K562 (cell line): Measurements from ENCODE around the gene CALM3. TPM values are rescaled to one million over a fixed set of nuclear protein-coding genes. Genes with fewer than 3 reads are reported as not detected.

ENCODE experiments used
- ATAC-seq: fragments of 200-7000 bp; cut with Tn5 transposase; 3 replicates; pipeline ENCODE4 v1.9.1; 2020; ENCODE audit warnings: moderate library complexity
- BruUV-seq: library from RNA; stranded (reverse); fragments of 400-500 nt; replicated peaks from 2 replicates; lab custom pipeline; 2021; lab: Mats Ljungman, UMichigan
- CTCF ChIA-PET: fragments of 300-600 bp; formaldehyde crosslinking; extraction: SDS; loops from one replicate; lab custom pipeline; 2021; ENCODE audit warnings: low intra/inter-chr PET ratio; lab: Yijun Ruan, JAX
- POLR2A ChIA-PET: fragments of 300-600, 350-650 bp; sonication (Branson Sonifier 250); formaldehyde crosslinking; extraction: SDS; loops from one replicate; lab custom pipeline; 2021; ENCODE audit warnings: antibody characterized with exemption, inconsistent platforms; lab: Yijun Ruan, JAX
- DNase-seq, 4 experiments: peaks; one replicate each; pipeline versions ENCODE4 v3.0.0 to v3.0.0-alpha.2; 2011 to 2018; ENCODE audit warnings: low spot score in 3 of 4, mixed read lengths in 3 of 4; ENCODE audit errors: extremely low read depth in 1 of 4
- FAIRE-seq: peaks from 2 replicates; lab custom pipeline; 2011; peaks lifted over from hg19 to GRCh38; lab: Jason Lieb, UNC
- H2AFZ ChIP-seq: 2 replicates; pipeline ENCODE4 v1.6.0; 2011; ENCODE audit warnings: low read depth, low read length, control low read depth, inconsistent platforms
- H3K27ac ChIP-seq: fragments of 200-600 bp; 3 replicates; pipeline ENCODE4 v1.8.0; 2011; ENCODE audit warnings: low read depth, mild to moderate bottlenecking, control low read depth, inconsistent platforms, low read length, moderate library complexity, mixed read lengths; ENCODE audit errors: extremely low read depth
- H3K27me3 ChIP-seq, 2 experiments: fragments of 300-600 bp in 1 of 2; 2 replicates in 1 of 2; 3 replicates in 1 of 2; pipeline versions ENCODE4 v1.6.0 to v1.8.0; 2011; ENCODE audit warnings: inconsistent platforms in 2 of 2, low read length in 2 of 2, mild to moderate bottlenecking in 1 of 2, mixed read lengths in 1 of 2, moderate library complexity in 1 of 2; ENCODE audit not compliant: control insufficient read depth in 2 of 2, insufficient read depth in 2 of 2
- H3K36me3 ChIP-seq: fragments of 300-600 bp; 3 replicates; pipeline ENCODE4 v1.8.0; 2011; ENCODE audit warnings: mild to moderate bottlenecking, low read length, inconsistent platforms; ENCODE audit not compliant: control insufficient read depth, insufficient read depth
- H3K4me1 ChIP-seq, 2 experiments: fragments of 200-600 bp in 1 of 2; replicated peaks in 1 of 2; 2 replicates in 1 of 2; 3 replicates in 1 of 2; pipeline versions ENCODE4 v1.5.1 to v1.8.0; 2011; ENCODE audit warnings: inconsistent platforms in 2 of 2, low read length in 2 of 2, mild to moderate bottlenecking in 1 of 2, mixed read lengths in 1 of 2, moderate library complexity in 1 of 2; ENCODE audit not compliant: control insufficient read depth in 2 of 2, insufficient read depth in 2 of 2
- H3K4me2 ChIP-seq: 2 replicates; pipeline ENCODE4 v1.6.1; 2011; ENCODE audit warnings: low read length, control low read depth, inconsistent platforms, mixed read lengths; ENCODE audit not compliant: insufficient read depth
- H3K4me3 ChIP-seq: fragments of 200-600 bp; sonication (generic), shearing (Covaris generic); 2 replicates; pipeline ENCODE4 v1.5.1; 2016; ENCODE audit warnings: control low read depth, inconsistent platforms
- H3K79me2 ChIP-seq: fragments of 200-600 bp; 3 replicates; pipeline ENCODE4 v1.8.0; 2011; ENCODE audit warnings: low read length, inconsistent platforms; ENCODE audit not compliant: control insufficient read depth, insufficient read depth
- H3K9ac ChIP-seq, 2 experiments: 2 replicates each; pipeline versions ENCODE4 v1.6.0 to v1.6.1; 2011; ENCODE audit warnings: low read depth in 2 of 2, low read length in 2 of 2, control low read depth in 1 of 2, inconsistent platforms in 1 of 2, mild to moderate bottlenecking in 1 of 2, mixed read lengths in 1 of 2; ENCODE audit not compliant: insufficient read depth in 1 of 2
- H3K9me1 ChIP-seq: one replicate; pipeline ENCODE4 v1.6.0; 2011; ENCODE audit warnings: inconsistent platforms, mild to moderate bottlenecking, low read length, moderate library complexity; ENCODE audit not compliant: control insufficient read depth, insufficient read depth
- H3K9me3 ChIP-seq: replicated peaks from 2 replicates; pipeline ENCODE4 v1.5.1; 2011; ENCODE audit warnings: low read depth, low read length, inconsistent platforms; ENCODE audit not compliant: control insufficient read depth, insufficient read depth
- H4K20me1 ChIP-seq: replicated peaks from 2 replicates; pipeline ENCODE4 v1.6.1; 2011; ENCODE audit warnings: low read length, inconsistent platforms, mixed read lengths; ENCODE audit not compliant: control insufficient read depth, insufficient read depth
- AFF1 ChIP-seq, 2 experiments: fragments of 450-650 bp; IDR thresholded peaks; 2 replicates each; pipeline ENCODE4 v1.6.1; 2018; ENCODE audit warnings: mild to moderate bottlenecking in 2 of 2, low read depth in 1 of 2; ENCODE audit not compliant: partially characterized antibody in 2 of 2
- BRCA1 ChIP-seq, 2 experiments: fragments of 450-650 bp in 1 of 2; sonication (generic) in 1 of 2; formaldehyde crosslinking in 1 of 2; IDR thresholded peaks; 2 replicates each; pipeline versions ENCODE4 v1.5.0 to v1.6.1; 2017 to 2020; ENCODE audit warnings: mild to moderate bottlenecking in 1 of 2, missing genetic modification reagents in 1 of 2
- CEBPB ChIP-seq: fragments of 450-650 bp; IDR thresholded peaks from 2 replicates; pipeline ENCODE4 v1.6.1; 2016; ENCODE audit warnings: missing genetic modification characterization, missing compliant biosample characterization
- GATA2 ChIP-seq: sonication (generic); formaldehyde crosslinking; IDR thresholded peaks from 2 replicates; pipeline ENCODE4 v1.4.0; 2020; ENCODE audit warnings: mild to moderate bottlenecking, missing genetic modification reagents
- ILF3 ChIP-seq: fragments of 450-650 bp; IDR thresholded peaks from 2 replicates; pipeline ENCODE4 v1.6.1; 2018; ENCODE audit warnings: antibody characterized with exemption, mild to moderate bottlenecking, moderate library complexity, borderline replicate concordance
- MEF2D ChIP-seq: conservative IDR thresholded peaks from 2 replicates; pipeline ENCODE4 v1.6.1; 2016; ENCODE audit warnings: low read depth, missing genetic modification characterization, missing compliant biosample characterization
- PRPF4 ChIP-seq: fragments of 200-400 bp; formaldehyde crosslinking; IDR thresholded peaks from one replicate; pipeline ENCODE4 v1.6.1; 2017; ENCODE audit warnings: low read length, low read depth, mild to moderate bottlenecking; ENCODE audit not compliant: insufficient read depth, poor library complexity, severe bottlenecking
- SMARCC2 ChIP-seq: fragments of 450-650 bp; IDR thresholded peaks from 2 replicates; pipeline ENCODE4 v1.6.1; 2017; ENCODE audit warnings: antibody characterized with exemption, moderate library complexity, mild to moderate bottlenecking, low read depth
- YY1 ChIP-seq, 3 experiments: IDR thresholded peaks; 2 replicates each; pipeline ENCODE4 v1.6.1; 2011; ENCODE audit warnings: low read length in 2 of 3, mild to moderate bottlenecking in 2 of 3, moderate library complexity in 2 of 3, borderline replicate concordance in 1 of 3, control low read depth in 1 of 3, low read depth in 1 of 3; ENCODE audit not compliant: insufficient read depth in 3 of 3, insufficient replicate concordance in 2 of 3, control insufficient read depth in 1 of 3, insufficient read length in 1 of 3; ENCODE audit errors: extremely low read depth in 1 of 3
- WGBS: fragments of 100-300 bp; shearing (Covaris generic); methylation state at CpG from one replicate; pipeline ENCODE4 v1.1.6; 2016; ENCODE audit warnings: low coverage, mixed read lengths; ENCODE audit not compliant: insufficient coverage; ENCODE audit errors: missing lambda C conversion rate; 5-methylcytosine and 5-hydroxymethylcytosine counted together
- in situ Hi-C: fragments of 300-500 bp; cut with MboI; formaldehyde crosslinking; loops from 4 replicates; pipeline ENCODE4 v1.15.0; 2018; ENCODE audit warnings: inconsistent platforms, mixed read lengths
- intact Hi-C: fragments of 100-400 bp; cut with micrococcal nuclease; formaldehyde crosslinking; loops from 2 replicates; pipeline ENCODE4 v1.14.2; 2022
- polyA plus RNA-seq, 8 experiments: library from polyadenylated mRNA; depleted of rRNA in 4 of 8; stranded (reverse) in 5 of 8; unstranded in 3 of 8; fragments of >200 nt; fragmentation: Nextera tagmentation in 2 of 8; fragmentation: Illumina TruSeq in 1 of 8; extraction: Ambion mirVana in 2 of 8; extraction: Trizol in 1 of 8; gene quantifications; 2 replicates each; pipeline versions ENCODE4 v1.2.1 to v1.2.3, GENCODE V29; 2011 to 2014; ENCODE audit warnings: inconsistent platforms in 1 of 8, missing spikeins in 1 of 8
- total RNA-seq, 7 experiments: library from RNA; depleted of rRNA in 6 of 7; stranded (reverse); fragments of >200 nt in 6 of 7; fragmentation: Illumina TruSeq in 2 of 7; extraction: Trizol in 2 of 7; gene quantifications; 2 replicates each; pipeline versions ENCODE4 v1.2.1 to v1.2.3, GENCODE V29; 2011 to 2021; ENCODE audit warnings: low replicate concordance in 1 of 7
- TF ChIP-seq, protein P1 (sequence below): fragments of 450-650 bp; IDR thresholded peaks from 2 replicates; pipeline ENCODE4 v1.6.1; 2018; ENCODE audit warnings: mild to moderate bottlenecking, low read depth; ENCODE audit not compliant: partially characterized antibody

The CALM3 gene
- total and polyA plus RNA-seq, 9 of the 15 experiments (the other 6 are each of a cell fraction or from before 2014, with no cell fraction given) = 34.6 to 350 (median 156) TPM

GRCh38 chr19:46618670-46619231, 17.6 kb downstream of the CALM3 start:
- in situ Hi-C loops (no loop called here), intact Hi-C loops (loop anchor here (5.0 kb wide), 1 partner anchor 134 kb away; no protein-coding TSS in a partner anchor)
- no peaks in the 10 kb centered on the region for H3K9me3 ChIP-seq
- POLR2A ChIA-PET = interaction anchor here (1.2 to 1.6 kb wide), 4 partner anchors 9 to 18 kb away, joined by 3 to 4 read pairs (median 3); partner anchors contain the start of gene CALM3
- no peaks in the 10 kb centered on the region for H3K9me1 ChIP-seq
- ATAC-seq (no peak), DNase-seq (peak in 1 of 4 experiments; percentile 43), FAIRE-seq (no peak)
- CTCF ChIA-PET = interaction anchor here (4.3 kb wide), 1 partner anchor 43 kb away, joined by 26 read pairs; the partner anchor contains the start of gene DACT3
- no peak overlapping the region for H3K4me2 ChIP-seq
- no peak overlapping the region; a peak in 1 of 4 replicates for H3K9ac ChIP-seq
- BruUV-seq = no TSS peak
- H2AFZ ChIP-seq = peak overlapping the region; percentile 8; the same call in 1 of the 2 replicates
- WGBS = 25% methylated on average over 9 of the region's 9 CpGs
- no peak overlapping the region for H3K27ac ChIP-seq
- no peaks in the 10 kb centered on the region for H3K79me2 ChIP-seq
- no peaks in the 10 kb centered on the region for H3K36me3 ChIP-seq
- H4K20me1 ChIP-seq = no peaks in the 10 kb centered on the region
- no peaks in the 10 kb centered on the region for H3K27me3 ChIP-seq
- H3K4me1 ChIP-seq = peaks cover 36 to 39% of the 10 kb centered on the region in 2 experiments
- H3K4me3 ChIP-seq = no peak overlapping the region
- TF ChIP-seq AFF1 (IDR thresholded peaks at IDR 0.05; ENCODE audit: low read depth in 1 of 2, partially characterized antibody in 2 of 2) (no peak), PRPF4 (no peak), GATA2 (CRISPR knock-in tag) (peak; percentile 26; the same call in 1 of the 2 replicates), SMARCC2 (no peak), MEF2D (tag) (no peak), ILF3 (no peak), YY1 (IDR thresholded peaks at IDR 0.05; ENCODE audit: borderline replicate concordance in 1 of 3, control insufficient read depth in 1 of 3, extremely low read depth in 1 of 3, insufficient read depth in 3 of 3, insufficient read length in 1 of 3, insufficient replicate concordance in 2 of 3, low read depth in 1 of 3, low read length in 2 of 3) (no peak), CEBPB (tag) (peak; percentile 82), BRCA1 (IDR thresholded peaks at IDR 0.05) (no peak), BRCA1 (CRISPR knock-in tag; IDR thresholded peaks at IDR 0.05) (no peak)
- TF ChIP-seq, protein P1, sequence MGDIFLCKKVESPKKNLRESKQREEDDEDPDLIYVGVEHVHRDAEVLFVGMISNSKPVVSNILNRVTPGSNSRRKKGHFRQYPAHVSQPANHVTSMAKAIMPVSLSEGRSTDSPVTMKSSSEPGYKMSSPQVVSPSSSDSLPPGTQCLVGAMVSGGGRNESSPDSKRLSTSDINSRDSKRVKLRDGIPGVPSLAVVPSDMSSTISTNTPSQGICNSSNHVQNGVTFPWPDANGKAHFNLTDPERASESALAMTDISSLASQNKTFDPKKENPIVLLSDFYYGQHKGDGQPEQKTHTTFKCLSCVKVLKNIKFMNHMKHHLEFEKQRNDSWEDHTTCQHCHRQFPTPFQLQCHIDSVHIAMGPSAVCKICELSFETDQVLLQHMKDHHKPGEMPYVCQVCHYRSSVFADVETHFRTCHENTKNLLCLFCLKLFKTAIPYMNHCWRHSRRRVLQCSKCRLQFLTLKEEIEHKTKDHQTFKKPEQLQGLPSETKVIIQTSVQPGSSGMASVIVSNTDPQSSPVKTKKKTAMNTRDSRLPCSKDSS = no peak
